NCI-H1092 (cell line): ENCODE measurements around the gene IFFO2.
"Not testable (repeated sequence)": the region's sequence is repeated elsewhere in the genome, so short reads cannot be mapped to it uniquely, and the experiment has no call there.

Source experiments
- DNase-seq: peaks from one replicate; lab custom pipeline; 2025; lab: John Stamatoyannopoulos, UW

The IFFO2 gene

GRCh38 chr1:18874600-18874999, 81.9 kb downstream of the IFFO2 start:
- no peak for DNase-seq

GRCh38 chr1:18874036-18874435, 82.4 kb downstream of the IFFO2 start:
- DNase-seq: no peak

- DNase-seq: no peak
Measured at GRCh38 chr1:18872071-18872611, 84.3 kb downstream of the IFFO2 start.

GRCh38 chr1:18871401-18872070, 84.9 kb downstream of the IFFO2 start:
- no peak for DNase-seq

GRCh38 chr1:18870957-18871356, 85.5 kb downstream of the IFFO2 start:
- no peak for DNase-seq

- DNase-seq: not testable (repeated sequence)
Measured at GRCh38 chr1:18870595-18870865, 85.9 kb downstream of the IFFO2 start.

- DNase-seq: no peak
Measured at GRCh38 chr1:18869847-18870594, 86.5 kb downstream of the IFFO2 start.

- no peak for DNase-seq
Measured at GRCh38 chr1:18868801-18869424, 87.6 kb downstream of the IFFO2 start.

GRCh38 chr1:18868354-18868753, 88.1 kb downstream of the IFFO2 start:
- no peak for DNase-seq

- no peak for DNase-seq
Measured at GRCh38 chr1:18866846-18867245, 89.6 kb downstream of the IFFO2 start.

- DNase-seq: no peak
Measured at GRCh38 chr1:18866314-18866713, 90.2 kb downstream of the IFFO2 start.

GRCh38 chr1:18865176-18865575, 91.3 kb downstream of the IFFO2 start:
- DNase-seq: no peak

- DNase-seq: no peak
Measured at GRCh38 chr1:18861590-18861989, 94.9 kb downstream of the IFFO2 start.

GRCh38 chr1:18861082-18861481, 95.4 kb downstream of the IFFO2 start:
- peak; percentile 51 for DNase-seq

- no peak for DNase-seq
Measured at GRCh38 chr1:18859560-18859959, 96.9 kb downstream of the IFFO2 start, which contains the start of gene TAS1R2. Gene TAS1R2 (minus strand): TSS chr1:18859660. CDS start chr1:18859660, 0 bp downstream.

- DNase-seq: no peak
Measured at GRCh38 chr1:18858070-18858688, 98.3 kb downstream of the IFFO2 start.

- DNase-seq: no peak
Measured at GRCh38 chr1:18856435-18856834, 100.0 kb downstream of the IFFO2 start.

GRCh38 chr1:18855573-18855972, 100.9 kb downstream of the IFFO2 start:
- no peak for DNase-seq

GRCh38 chr1:18854331-18855025, 102.0 kb downstream of the IFFO2 start:
- no peak for DNase-seq
